ENCODE measurements around the gene OR7D2. TPM values are rescaled to one million over a fixed set of nuclear protein-coding genes. Genes with fewer than 3 reads are reported as not detected.

Gene OR7D2
- total and polyA plus RNA-seq, 4 experiments from 2014 or later: 0.15 TPM; not detected in 3

GRCh38 chr19:9161427-9161826, 17.4 kb upstream of the OR7D2 start:
- Histone ChIP-seq H3K36me3 (ENCODE audit: insufficient read depth, low read length) (peaks cover 62% of the 10 kb centered on the region), H3K27ac (ENCODE audit: low read depth, low read length) (no peak overlapping the region), H3K9me3 (ENCODE audit: control insufficient read depth in 1 of 2, low read length in 2 of 2) (no peaks in the 10 kb centered on the region), H3K27me3 (ENCODE audit: insufficient read depth, low read length) (no peaks in the 10 kb centered on the region), H3K4me3 (ENCODE audit: low read length in 2 of 2) (no peak overlapping the region), H3K4me1 (ENCODE audit: insufficient read depth, low read length) (no peaks in the 10 kb centered on the region)
- CTCF ChIA-PET (ENCODE audit: partially characterized antibody): no interaction called here
- peaks cover 0 to 23% (median 7%) of the 10 kb centered on the region in 8 donors for H3K9me3 Mint-ChIP-seq
- intact Hi-C loops (cut with micrococcal nuclease): no loop called here
- H3K27ac Mint-ChIP-seq: no peak overlapping the region
- POLR2A ChIA-PET (ENCODE audit: partially characterized antibody): no interaction called here
- no peaks in the 10 kb centered on the region for H3K27me3 Mint-ChIP-seq
- peaks cover 0 to 1% (median 0%) of the 10 kb centered on the region in 4 donors for H3K4me1 Mint-ChIP-seq
- no peak overlapping the region for H3K4me3 Mint-ChIP-seq
- DNase-seq: no peak
- H3K36me3 Mint-ChIP-seq: peaks cover 77 to 91% of the 10 kb centered on the region in 2 donors

- no peaks in the 10 kb centered on the region for H3K9me3 ChIP-seq (ENCODE audit: control insufficient read depth in 1 of 2, low read length in 2 of 2)
- Mint-ChIP-seq H3K27ac (no peak overlapping the region), H3K27me3 (no peaks in the 10 kb centered on the region), H3K4me3 (no peak overlapping the region), H3K9me3 (peaks cover 0 to 16% (median 5%) of the 10 kb centered on the region in 8 donors), H3K36me3 (peaks cover 55 to 63% of the 10 kb centered on the region in 2 donors), H3K4me1 (peaks cover 0 to 2% (median 0%) of the 10 kb centered on the region in 4 donors)
- CTCF ChIA-PET (ENCODE audit: partially characterized antibody): no interaction called here
- POLR2A ChIA-PET (ENCODE audit: partially characterized antibody): no interaction called here
- intact Hi-C loops (cut with micrococcal nuclease): no loop called here
- H3K36me3 ChIP-seq (ENCODE audit: insufficient read depth, low read length): peaks cover 29% of the 10 kb centered on the region
- no peak for DNase-seq
- H3K4me3 ChIP-seq (ENCODE audit: low read length in 2 of 2): no peak overlapping the region
- H3K27ac ChIP-seq (ENCODE audit: low read depth, low read length): no peak overlapping the region
- no peaks in the 10 kb centered on the region for H3K4me1 ChIP-seq (ENCODE audit: insufficient read depth, low read length)
- H3K27me3 ChIP-seq (ENCODE audit: insufficient read depth, low read length): no peaks in the 10 kb centered on the region
Observed at GRCh38 chr19:9165261-9165660, 13.5 kb upstream of the OR7D2 start.

DNA sequence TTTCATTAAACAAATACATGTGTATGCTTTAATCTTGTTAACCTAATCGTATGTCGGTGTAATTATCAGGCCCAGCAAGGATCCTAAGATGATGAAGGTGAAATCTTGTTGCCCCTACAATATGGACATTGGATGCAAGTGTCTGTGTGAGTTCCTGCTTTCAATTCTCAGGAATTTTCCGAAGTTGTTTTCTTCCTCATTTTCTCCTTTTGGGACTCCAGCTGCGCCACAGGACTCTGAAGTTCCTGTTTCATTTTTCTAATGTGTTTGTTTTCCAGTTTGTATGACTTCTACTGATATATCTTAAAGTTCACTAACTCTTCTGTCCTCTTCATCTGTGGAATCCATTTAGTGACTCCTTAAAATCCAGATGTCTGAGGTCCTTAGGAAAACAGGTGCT, 11.9 kb upstream of the OR7D2 start:
- intact Hi-C loops (cut with micrococcal nuclease): no loop called here
- Mint-ChIP-seq H3K27ac (no peak overlapping the region), H3K4me1 (peaks cover 0 to 2% (median 0%) of the 10 kb centered on the region in 4 donors), H3K4me3 (no peak overlapping the region), H3K36me3 (peaks cover 39 to 47% of the 10 kb centered on the region in 2 donors), H3K27me3 (no peaks in the 10 kb centered on the region), H3K9me3 (peaks cover 0 to 7% (median 3%) of the 10 kb centered on the region in 8 donors)
- ChIA-PET POLR2A (ENCODE audit: partially characterized antibody) (no interaction called here), CTCF (ENCODE audit: partially characterized antibody) (no interaction called here)
- Histone ChIP-seq H3K27me3 (ENCODE audit: insufficient read depth, low read length) (no peaks in the 10 kb centered on the region), H3K36me3 (ENCODE audit: insufficient read depth, low read length) (peaks cover 13% of the 10 kb centered on the region), H3K4me1 (ENCODE audit: insufficient read depth, low read length) (no peaks in the 10 kb centered on the region), H3K27ac (ENCODE audit: low read depth, low read length) (no peak overlapping the region), H3K9me3 (ENCODE audit: control insufficient read depth in 1 of 2, low read length in 2 of 2) (no peaks in the 10 kb centered on the region), H3K4me3 (ENCODE audit: low read length in 2 of 2) (no peak overlapping the region)
- no peak for DNase-seq

DNA sequence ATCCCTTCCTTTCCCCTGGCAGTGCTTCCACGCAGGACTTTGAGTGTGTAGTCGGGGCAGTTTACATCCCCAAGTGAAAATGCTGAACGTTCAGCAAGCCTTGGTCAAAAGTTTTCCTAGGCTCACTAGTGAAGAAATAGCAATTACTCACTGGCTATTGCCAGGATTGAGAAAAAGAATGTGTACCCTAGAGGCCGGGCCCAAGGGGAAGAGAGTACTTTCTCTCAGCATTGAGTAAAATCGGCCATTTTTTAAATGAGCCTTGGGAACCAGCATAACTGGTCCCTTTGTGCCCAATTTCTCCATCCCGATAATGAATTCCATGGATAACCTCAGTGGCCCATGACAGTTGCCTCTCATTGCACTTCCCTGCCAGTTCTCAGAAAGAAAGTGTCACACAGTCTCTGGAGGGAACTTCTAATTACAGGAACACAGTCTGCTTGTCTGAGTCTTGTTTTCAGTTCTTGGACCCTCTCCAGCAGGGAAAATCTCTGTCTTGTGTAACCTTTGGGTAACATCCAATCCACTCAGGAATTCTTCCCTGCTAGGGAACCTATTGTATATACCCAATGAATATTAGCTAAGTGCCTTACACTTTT, 7.3 kb upstream of the OR7D2 start:
- Mint-ChIP-seq H3K36me3 (peaks cover 8 to 9% of the 10 kb centered on the region in 2 donors), H3K9me3 (peaks cover 0 to 5% (median under 1%) of the 10 kb centered on the region in 8 donors)

DNA sequence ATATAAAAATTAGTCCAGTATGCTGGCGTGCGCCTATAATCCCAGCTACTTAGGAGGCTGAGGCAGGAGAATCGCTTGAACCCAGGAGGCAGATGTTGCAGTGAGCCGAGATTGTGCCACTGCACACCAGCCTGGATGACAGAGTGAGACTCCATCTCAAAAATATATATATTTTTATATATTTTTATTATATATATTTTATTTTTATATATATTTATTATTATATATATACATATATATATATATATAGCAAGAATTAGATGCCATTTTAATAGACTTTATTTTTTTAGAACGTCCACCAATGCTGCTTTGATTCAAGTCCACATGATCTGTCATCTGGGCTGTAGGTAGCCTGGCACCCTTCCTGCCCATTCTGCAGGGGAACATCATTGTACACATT, 3.5 kb upstream of the OR7D2 start:
- Histone ChIP-seq H3K27me3 (ENCODE audit: insufficient read depth, low read length) (no peaks in the 10 kb centered on the region), H3K9me3 (ENCODE audit: control insufficient read depth in 1 of 2, low read length in 2 of 2) (no peaks in the 10 kb centered on the region), H3K27ac (ENCODE audit: low read depth, low read length) (no peak overlapping the region), H3K4me1 (ENCODE audit: insufficient read depth, low read length) (no peaks in the 10 kb centered on the region), H3K4me3 (ENCODE audit: low read length in 2 of 2) (no peak overlapping the region), H3K36me3 (ENCODE audit: insufficient read depth, low read length) (no peaks in the 10 kb centered on the region)
- no peak overlapping the region for H3K27ac Mint-ChIP-seq
- ChIA-PET POLR2A (ENCODE audit: partially characterized antibody) (no interaction called here), CTCF (ENCODE audit: partially characterized antibody) (no interaction called here)
- H3K36me3 Mint-ChIP-seq: no peaks in the 10 kb centered on the region
- H3K9me3 Mint-ChIP-seq: peaks cover 0 to 7% (median 0%) of the 10 kb centered on the region in 8 donors
- DNase-seq: no peak
- no peaks in the 10 kb centered on the region for H3K4me1 Mint-ChIP-seq
- H3K4me3 Mint-ChIP-seq: no peak overlapping the region
- H3K27me3 Mint-ChIP-seq: peaks cover 0 to 4% of the 10 kb centered on the region in 2 donors
- intact Hi-C loops (cut with micrococcal nuclease): no loop called here

More for the DNA sequence above, 7.3 kb upstream of the OR7D2 start:
- no peak overlapping the region for H3K4me3 Mint-ChIP-seq
- no peaks in the 10 kb centered on the region for H3K9me3 ChIP-seq (ENCODE audit: control insufficient read depth in 1 of 2, low read length in 2 of 2)
- no peaks in the 10 kb centered on the region for H3K4me1 ChIP-seq (ENCODE audit: insufficient read depth, low read length)
- no peak overlapping the region for H3K27ac ChIP-seq (ENCODE audit: low read depth, low read length)
- no peak overlapping the region for H3K4me3 ChIP-seq (ENCODE audit: low read length in 2 of 2)
- no peaks in the 10 kb centered on the region for H3K27me3 Mint-ChIP-seq
- no peaks in the 10 kb centered on the region for H3K27me3 ChIP-seq (ENCODE audit: insufficient read depth, low read length)
- CTCF ChIA-PET (ENCODE audit: partially characterized antibody): no interaction called here
- POLR2A ChIA-PET (ENCODE audit: partially characterized antibody): no interaction called here
- DNase-seq: no peak
- H3K27ac Mint-ChIP-seq: no peak overlapping the region
- H3K4me1 Mint-ChIP-seq: peaks cover 0 to 2% (median 0%) of the 10 kb centered on the region in 4 donors
- intact Hi-C loops (cut with micrococcal nuclease): no loop called here
- H3K36me3 ChIP-seq (ENCODE audit: insufficient read depth, low read length): no peaks in the 10 kb centered on the region

GRCh38 chr19:9183000-9183399, 4.2 kb downstream of the OR7D2 start:
- no peaks in the 10 kb centered on the region for H3K4me1 Mint-ChIP-seq
- CTCF ChIA-PET (ENCODE audit: partially characterized antibody): no interaction called here
- DNase-seq: no peak
- Histone ChIP-seq H3K9me3 (ENCODE audit: control insufficient read depth in 1 of 2, low read length in 2 of 2) (no peaks in the 10 kb centered on the region), H3K27me3 (ENCODE audit: insufficient read depth, low read length) (no peaks in the 10 kb centered on the region), H3K36me3 (ENCODE audit: insufficient read depth, low read length) (no peaks in the 10 kb centered on the region), H3K4me1 (ENCODE audit: insufficient read depth, low read length) (no peaks in the 10 kb centered on the region), H3K27ac (ENCODE audit: low read depth, low read length) (no peak overlapping the region), H3K4me3 (ENCODE audit: low read length in 2 of 2) (no peak overlapping the region)
- intact Hi-C loops (cut with micrococcal nuclease): no loop called here
- no peaks in the 10 kb centered on the region for H3K36me3 Mint-ChIP-seq
- peaks cover 2 to 8% (median 6%) of the 10 kb centered on the region in 8 donors for H3K9me3 Mint-ChIP-seq
- no peak overlapping the region for H3K4me3 Mint-ChIP-seq
- peaks cover 0 to 5% of the 10 kb centered on the region in 2 donors for H3K27me3 Mint-ChIP-seq
- no peak overlapping the region for H3K27ac Mint-ChIP-seq
- POLR2A ChIA-PET (ENCODE audit: partially characterized antibody): no interaction called here

DNA sequence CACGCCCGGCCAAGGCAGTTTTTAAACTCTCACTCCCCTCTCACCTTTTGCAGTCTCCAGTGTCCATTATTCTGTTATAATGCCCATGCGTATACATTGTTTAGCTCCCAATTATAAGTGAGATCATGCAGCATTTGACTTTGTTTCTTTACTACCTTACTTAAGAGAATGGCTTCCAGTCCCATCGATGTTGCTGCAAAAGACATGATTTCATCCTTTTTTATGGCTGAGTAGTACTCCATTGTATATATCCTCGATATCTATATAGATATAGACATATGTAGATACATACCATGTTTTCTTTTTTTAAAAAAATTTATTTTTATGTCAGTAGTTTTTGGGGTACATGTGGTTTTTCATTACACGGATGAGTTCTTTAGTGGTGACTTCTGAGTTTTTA, 8.4 kb downstream of the OR7D2 start:
- Mint-ChIP-seq H3K4me3 (no peak overlapping the region), H3K9me3 (peaks cover 2 to 26% (median 15%) of the 10 kb centered on the region in 8 donors), H3K27me3 (peaks cover 5 to 21% of the 10 kb centered on the region in 2 donors), H3K27ac (no peak overlapping the region), H3K36me3 (peaks cover 0 to 3% of the 10 kb centered on the region in 2 donors), H3K4me1 (no peaks in the 10 kb centered on the region)
- H3K27ac ChIP-seq (ENCODE audit: low read depth, low read length): no peak overlapping the region
- ChIA-PET POLR2A (ENCODE audit: partially characterized antibody) (no interaction called here), CTCF (ENCODE audit: partially characterized antibody) (no interaction called here)
- H3K4me1 ChIP-seq (ENCODE audit: insufficient read depth, low read length): no peaks in the 10 kb centered on the region
- intact Hi-C loops (cut with micrococcal nuclease): no loop called here
- H3K9me3 ChIP-seq (ENCODE audit: control insufficient read depth in 1 of 2, low read length in 2 of 2): no peaks in the 10 kb centered on the region
- no peaks in the 10 kb centered on the region for H3K36me3 ChIP-seq (ENCODE audit: insufficient read depth, low read length)
- no peak for DNase-seq
- H3K27me3 ChIP-seq (ENCODE audit: insufficient read depth, low read length): no peaks in the 10 kb centered on the region
- no peak overlapping the region for H3K4me3 ChIP-seq (ENCODE audit: low read length in 2 of 2)

Measured in CD4-positive, alpha-beta memory T cell (primary cell).